Fibroblast of villous mesenchyme (primary cell): ENCODE data around the gene PARVA. TPM values are rescaled to one million over a fixed set of nuclear protein-coding genes. Genes with fewer than 3 reads are reported as not detected.

Experiments used
- DNase-seq: peaks from one replicate; pipeline ENCODE4 v3.0.0-alpha.2; 2010; ENCODE audit warnings: low read depth
- H3K4me3 ChIP-seq: 2 replicates; pipeline ENCODE4 v1.5.1; 2011; ENCODE audit warnings: low read depth, mild to moderate bottlenecking, low read length
- total RNA-seq: library from RNA; depleted of rRNA; stranded (reverse); fragments of >200 nt; gene quantifications from 2 replicates; pipeline ENCODE4 v1.2.3, GENCODE V29; 2012
- TF ChIP-seq, protein P1 (sequence below): IDR thresholded peaks from 2 replicates; pipeline ENCODE4 v1.5.1; 2012; ENCODE audit warnings: low read depth, mild to moderate bottlenecking, low read length; ENCODE audit not compliant: insufficient read depth

PARVA gene
- total RNA-seq, 1 donor: 76.4 TPM

DNA sequence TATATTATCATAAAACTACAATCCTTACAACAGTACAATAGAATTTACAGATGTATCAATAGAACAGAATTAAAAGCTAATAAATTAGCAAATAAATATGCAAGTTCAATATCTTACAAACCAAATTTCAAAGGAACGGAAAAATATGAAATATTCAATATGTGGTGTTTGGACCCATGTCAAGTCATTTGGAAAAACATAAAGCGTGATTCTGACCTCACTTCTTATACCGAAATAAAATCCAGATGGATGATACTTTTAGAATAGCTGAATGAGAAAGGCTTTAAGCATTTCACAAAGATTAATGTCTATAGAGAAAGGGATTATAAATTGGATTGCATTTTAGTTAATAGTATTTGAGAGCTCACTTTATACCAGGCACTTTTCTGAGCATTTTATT is 204.0 kb downstream of the PARVA start:
- H3K4me3 ChIP-seq: no peak overlapping the region
- TF ChIP-seq, protein P1, sequence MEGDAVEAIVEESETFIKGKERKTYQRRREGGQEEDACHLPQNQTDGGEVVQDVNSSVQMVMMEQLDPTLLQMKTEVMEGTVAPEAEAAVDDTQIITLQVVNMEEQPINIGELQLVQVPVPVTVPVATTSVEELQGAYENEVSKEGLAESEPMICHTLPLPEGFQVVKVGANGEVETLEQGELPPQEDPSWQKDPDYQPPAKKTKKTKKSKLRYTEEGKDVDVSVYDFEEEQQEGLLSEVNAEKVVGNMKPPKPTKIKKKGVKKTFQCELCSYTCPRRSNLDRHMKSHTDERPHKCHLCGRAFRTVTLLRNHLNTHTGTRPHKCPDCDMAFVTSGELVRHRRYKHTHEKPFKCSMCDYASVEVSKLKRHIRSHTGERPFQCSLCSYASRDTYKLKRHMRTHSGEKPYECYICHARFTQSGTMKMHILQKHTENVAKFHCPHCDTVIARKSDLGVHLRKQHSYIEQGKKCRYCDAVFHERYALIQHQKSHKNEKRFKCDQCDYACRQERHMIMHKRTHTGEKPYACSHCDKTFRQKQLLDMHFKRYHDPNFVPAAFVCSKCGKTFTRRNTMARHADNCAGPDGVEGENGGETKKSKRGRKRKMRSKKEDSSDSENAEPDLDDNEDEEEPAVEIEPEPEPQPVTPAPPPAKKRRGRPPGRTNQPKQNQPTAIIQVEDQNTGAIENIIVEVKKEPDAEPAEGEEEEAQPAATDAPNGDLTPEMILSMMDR: no peak
- DNase-seq: no peak

DNA sequence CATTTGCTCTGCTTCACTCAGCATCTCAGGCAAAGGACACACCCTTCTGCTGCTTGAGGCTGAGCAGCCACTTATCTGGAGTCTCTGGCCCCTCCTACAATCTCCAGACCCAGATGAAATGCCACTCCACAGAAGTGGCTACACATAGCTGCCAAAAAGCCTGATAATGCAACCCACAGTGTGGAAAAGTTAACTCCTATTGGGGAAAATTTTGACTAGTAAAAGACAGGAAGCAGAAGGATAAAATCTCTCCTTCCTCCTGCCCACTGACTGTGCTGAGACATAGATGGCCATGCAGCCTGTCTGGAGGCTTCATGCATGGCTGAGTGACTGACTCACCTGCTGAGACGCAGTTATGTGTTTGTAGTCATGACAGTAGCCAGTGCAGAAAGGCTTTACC is 204.6 kb downstream of the PARVA start:
- H3K4me3 ChIP-seq: no peak overlapping the region
- TF ChIP-seq, protein P1: no peak
- DNase-seq: peak; percentile 76
